Bronchial epithelial cell (primary cell): Measurements from ENCODE around the gene ANO9. TPM values are rescaled to one million over a fixed set of nuclear protein-coding genes. Genes with fewer than 3 reads are reported as not detected.
"Not testable (repeated sequence)": the region's sequence is repeated elsewhere in the genome, so short reads cannot be mapped to it uniquely, and the experiment has no call there.

Experiments used
- DNase-seq: peaks from one replicate; pipeline ENCODE4 v3.0.0-alpha.2; 2010; ENCODE audit warnings: low read depth
- FAIRE-seq: peaks from 2 replicates; lab custom pipeline; 2011; peaks lifted over from hg19 to GRCh38; lab: Jason Lieb, UNC
- H3K27me3 ChIP-seq: 2 replicates; pipeline ENCODE4 v1.5.1; 2011; ENCODE audit warnings: low read length; ENCODE audit not compliant: control insufficient read depth, insufficient read depth
- H3K36me3 ChIP-seq: 2 replicates; pipeline ENCODE4 v1.5.1; 2011; ENCODE audit warnings: low read length; ENCODE audit not compliant: control insufficient read depth, insufficient read depth
- H3K4me3 ChIP-seq: 2 replicates; pipeline ENCODE4 v1.5.1; 2011; ENCODE audit warnings: mild to moderate bottlenecking, low read depth, low read length, control low read depth
- total RNA-seq: library from RNA; depleted of rRNA; stranded (reverse); fragments of >200 nt; gene quantifications from 2 replicates; pipeline ENCODE4 v1.2.1, GENCODE V29; 2014
- TF ChIP-seq, protein P1 (sequence below): IDR thresholded peaks from 2 replicates; pipeline ENCODE4 v1.5.1; 2011; ENCODE audit warnings: mild to moderate bottlenecking, moderate library complexity, low read length, control low read depth, inconsistent platforms; ENCODE audit not compliant: insufficient read depth, severe bottlenecking

Gene ANO9
- total RNA-seq, 1 donor from 2014 or later = 9.2 TPM

DNA sequence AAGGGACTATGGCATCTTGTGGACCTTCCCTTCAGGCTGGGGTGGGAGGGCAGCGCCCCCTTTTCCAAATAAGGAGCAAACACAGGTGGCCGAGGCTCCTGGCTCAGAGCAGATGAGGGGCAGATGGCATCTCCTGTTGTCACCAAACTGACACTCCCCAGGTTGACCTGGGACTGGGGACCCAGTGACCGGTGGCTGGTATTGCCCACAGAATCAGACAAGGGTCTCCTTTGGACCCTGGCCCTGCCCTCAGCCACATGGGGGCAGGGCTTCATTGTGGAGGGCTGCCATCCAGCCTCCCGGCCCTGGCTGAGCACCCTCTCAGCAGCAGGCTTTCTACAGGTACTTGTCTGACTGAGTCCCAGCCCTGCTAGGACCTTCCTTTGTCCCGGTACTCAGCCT lies 26.2 kb downstream of the ANO9 start:
- no peak overlapping the region for H3K4me3 ChIP-seq
- DNase-seq (no peak), FAIRE-seq (no peak)
- TF ChIP-seq, protein P1, sequence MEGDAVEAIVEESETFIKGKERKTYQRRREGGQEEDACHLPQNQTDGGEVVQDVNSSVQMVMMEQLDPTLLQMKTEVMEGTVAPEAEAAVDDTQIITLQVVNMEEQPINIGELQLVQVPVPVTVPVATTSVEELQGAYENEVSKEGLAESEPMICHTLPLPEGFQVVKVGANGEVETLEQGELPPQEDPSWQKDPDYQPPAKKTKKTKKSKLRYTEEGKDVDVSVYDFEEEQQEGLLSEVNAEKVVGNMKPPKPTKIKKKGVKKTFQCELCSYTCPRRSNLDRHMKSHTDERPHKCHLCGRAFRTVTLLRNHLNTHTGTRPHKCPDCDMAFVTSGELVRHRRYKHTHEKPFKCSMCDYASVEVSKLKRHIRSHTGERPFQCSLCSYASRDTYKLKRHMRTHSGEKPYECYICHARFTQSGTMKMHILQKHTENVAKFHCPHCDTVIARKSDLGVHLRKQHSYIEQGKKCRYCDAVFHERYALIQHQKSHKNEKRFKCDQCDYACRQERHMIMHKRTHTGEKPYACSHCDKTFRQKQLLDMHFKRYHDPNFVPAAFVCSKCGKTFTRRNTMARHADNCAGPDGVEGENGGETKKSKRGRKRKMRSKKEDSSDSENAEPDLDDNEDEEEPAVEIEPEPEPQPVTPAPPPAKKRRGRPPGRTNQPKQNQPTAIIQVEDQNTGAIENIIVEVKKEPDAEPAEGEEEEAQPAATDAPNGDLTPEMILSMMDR = no peak
- H3K27me3 ChIP-seq = no peaks in the 10 kb centered on the region
- H3K36me3 ChIP-seq = no peaks in the 10 kb centered on the region

DNA sequence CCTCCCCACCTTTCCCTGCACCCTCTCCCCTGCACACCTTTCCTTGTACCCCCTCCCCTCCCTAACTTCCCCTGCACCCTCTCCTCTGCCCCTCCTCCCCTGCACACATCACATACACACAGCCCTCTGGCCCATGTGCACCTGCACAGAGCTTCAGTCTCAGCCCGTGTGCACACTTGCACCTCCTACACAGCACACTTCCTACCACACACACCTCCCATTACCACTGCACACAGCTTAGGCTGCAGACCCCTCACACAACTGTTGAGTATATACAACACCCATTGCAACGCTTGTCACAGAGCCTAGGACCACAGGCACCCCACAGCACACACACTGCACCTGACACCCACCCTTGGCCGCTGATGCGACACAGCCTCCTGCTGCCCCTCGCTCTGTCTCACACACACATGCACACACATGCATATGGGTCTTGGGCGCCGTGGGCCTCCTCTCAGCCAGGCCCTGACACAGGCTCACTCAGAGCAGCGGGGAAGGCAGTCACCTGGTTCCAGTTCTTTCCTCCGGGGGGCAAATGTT lies 27.4 kb downstream of the ANO9 start:
- FAIRE-seq = peak; percentile 72
- no peak overlapping the region for H3K4me3 ChIP-seq

DNA sequence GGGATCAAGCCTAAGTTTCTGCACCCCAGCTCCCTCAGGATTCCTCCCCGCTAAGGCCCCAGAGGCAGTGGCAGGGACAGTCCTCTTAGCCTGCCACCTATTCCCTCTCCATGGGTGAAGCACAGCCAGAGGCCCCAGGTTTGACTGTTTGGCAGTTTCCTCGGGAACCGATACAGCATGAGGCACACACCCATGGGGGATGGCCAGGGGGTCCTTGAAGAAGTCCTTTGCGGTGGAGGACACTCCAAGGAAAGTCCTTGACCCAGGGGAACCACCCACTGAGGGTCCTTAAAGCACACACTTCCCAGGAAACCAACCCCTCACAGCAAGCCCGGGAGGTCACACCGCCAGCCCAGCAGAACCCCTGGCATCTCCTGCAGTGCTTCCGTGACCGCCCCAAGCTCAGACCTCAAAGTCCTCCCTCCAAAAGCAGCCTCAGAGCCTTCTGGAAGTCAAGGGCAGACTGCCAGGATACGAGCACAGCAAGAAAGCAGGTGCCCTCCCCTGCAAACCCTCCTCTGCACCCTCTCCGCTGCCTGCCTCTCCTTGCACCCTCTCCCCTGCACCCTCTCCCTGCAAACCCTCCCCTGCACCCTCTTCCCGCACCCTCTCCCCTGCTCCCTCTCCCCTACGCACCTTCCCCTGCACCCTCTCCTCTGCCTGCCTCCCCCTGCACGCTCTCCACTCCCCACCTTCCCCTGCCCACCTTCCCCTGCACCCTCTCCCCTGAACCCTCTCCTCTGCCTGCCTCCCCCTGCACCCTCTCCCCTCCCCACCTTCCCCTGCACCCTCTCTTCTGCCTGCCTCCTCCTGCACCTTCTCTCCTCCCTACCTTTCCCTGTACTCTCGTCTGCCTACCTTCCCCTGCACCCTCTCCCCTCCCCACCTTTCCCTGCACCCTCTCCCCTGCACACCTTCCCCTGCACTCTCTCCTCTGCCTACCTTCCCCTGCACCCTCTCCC lies 28.4 kb downstream of the ANO9 start:
- H3K27me3 ChIP-seq = no peaks in the 10 kb centered on the region
- peaks cover under 1% of the 10 kb centered on the region for H3K36me3 ChIP-seq
- FAIRE-seq (no peak), DNase-seq (no peak)
- TF ChIP-seq, protein P1 = no peak
- no peak overlapping the region for H3K4me3 ChIP-seq

More for the DNA sequence above, 27.4 kb downstream of the ANO9 start:
- TF ChIP-seq, protein P1 = no peak
- H3K36me3 ChIP-seq = no peaks in the 10 kb centered on the region
- no peak for DNase-seq
- H3K27me3 ChIP-seq = no peaks in the 10 kb centered on the region

DNA sequence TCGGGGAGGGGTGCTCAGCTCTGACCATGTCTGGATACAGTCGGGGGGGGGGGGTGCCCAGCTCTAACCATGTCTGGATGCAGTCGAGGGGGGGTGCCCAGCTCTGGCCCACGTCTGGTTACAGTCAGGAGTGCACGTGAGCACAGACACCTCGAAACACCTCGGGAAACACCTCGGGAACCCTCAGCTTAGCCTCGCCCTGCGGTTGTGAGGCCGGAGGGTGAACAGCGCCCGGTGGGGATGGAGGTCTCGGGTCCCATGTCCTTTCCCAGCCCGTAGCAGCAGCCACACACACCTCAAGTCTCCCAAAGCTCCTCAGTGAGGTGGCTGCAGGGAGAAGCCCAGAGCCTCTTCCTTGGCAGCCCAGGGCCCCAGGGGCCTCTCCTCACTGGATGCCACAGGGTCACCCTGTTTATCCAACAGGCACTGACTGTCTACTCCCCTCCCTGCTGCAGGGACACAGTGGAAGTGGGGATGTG lies 29.1 kb downstream of the ANO9 start:
- TF ChIP-seq, protein P1 = no peak
- DNase-seq (no peak), FAIRE-seq (no peak)
- no peaks in the 10 kb centered on the region for H3K27me3 ChIP-seq
- peaks cover 3% of the 10 kb centered on the region for H3K36me3 ChIP-seq
- no peak overlapping the region for H3K4me3 ChIP-seq

DNA sequence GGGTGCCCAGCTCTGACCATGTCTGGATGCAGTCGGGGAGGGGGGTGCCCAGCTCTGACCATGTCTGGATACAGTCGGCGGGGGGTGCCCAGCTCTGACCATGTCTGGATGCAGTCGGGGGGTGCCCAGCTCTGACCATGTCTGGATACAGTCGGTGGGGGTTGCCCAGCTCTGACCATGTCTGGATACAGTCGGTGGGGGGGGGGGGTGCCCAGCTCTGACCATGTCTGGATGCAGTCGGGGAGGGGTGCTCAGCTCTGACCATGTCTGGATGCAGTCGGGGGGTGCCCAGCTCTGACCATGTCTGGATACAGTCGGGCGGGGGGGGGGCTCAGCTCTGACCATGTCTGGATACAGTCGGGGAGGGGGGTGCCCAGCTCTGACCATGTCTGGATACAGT lies 30.3 kb downstream of the ANO9 start:
- not testable (repeated sequence) for H3K27me3 ChIP-seq, H3K4me3 ChIP-seq, H3K36me3 ChIP-seq, DNase-seq, FAIRE-seq

DNA sequence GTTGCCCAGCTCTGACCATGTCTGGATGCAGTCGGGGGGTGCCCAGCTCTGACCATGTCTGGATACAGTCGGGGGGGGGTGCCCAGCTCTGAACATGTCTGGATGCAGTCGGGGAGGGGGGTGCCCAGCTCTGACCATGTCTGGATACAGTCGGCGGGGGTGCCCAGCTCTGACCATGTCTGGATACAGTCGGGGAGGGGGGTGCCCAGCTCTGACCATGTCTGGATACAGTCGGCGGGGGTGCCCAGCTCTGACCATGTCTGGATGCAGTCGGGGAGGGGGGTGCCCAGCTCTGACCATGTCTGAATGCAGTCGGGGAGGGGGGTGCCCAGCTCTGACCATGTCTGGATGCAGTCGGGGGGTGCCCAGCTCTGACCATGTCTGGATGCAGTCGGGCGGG lies 31.1 kb downstream of the ANO9 start:
- DNase-seq, H3K27me3 ChIP-seq, FAIRE-seq, H3K36me3 ChIP-seq, H3K4me3 ChIP-seq: not testable (repeated sequence)
